AG04449 (cell line): ENCODE results near the gene ISOC2.

Source experiments
- CTCF ChIA-PET: fragments of 350-600 bp; formaldehyde crosslinking; extraction: SDS; loops from one replicate; lab custom pipeline; 2021; ENCODE audit warnings: antibody characterized with exemption; lab: Yijun Ruan, JAX
- POLR2A ChIA-PET: fragments of 400-600, 350-600 bp; formaldehyde crosslinking; extraction: SDS; loops from one replicate; lab custom pipeline; 2020; ENCODE audit warnings: antibody characterized with exemption, inconsistent platforms; lab: Yijun Ruan, JAX
- DNase-seq: peaks from one replicate; pipeline ENCODE4 v3.0.0-alpha.2; 2010; ENCODE audit warnings: low read depth, low spot score
- H3K4me3 ChIP-seq: 2 replicates; pipeline ENCODE4 v1.5.1; 2011; ENCODE audit warnings: low read depth, mild to moderate bottlenecking, control low read depth, low read length
- TF ChIP-seq, protein P1 (sequence below): IDR thresholded peaks from one replicate; pipeline ENCODE4 v1.5.1; 2011; ENCODE audit warnings: mild to moderate bottlenecking, moderate library complexity, low read length, control low read depth, inconsistent platforms; ENCODE audit not compliant: insufficient read depth; ENCODE audit errors: missing control alignments

Gene ISOC2

DNA sequence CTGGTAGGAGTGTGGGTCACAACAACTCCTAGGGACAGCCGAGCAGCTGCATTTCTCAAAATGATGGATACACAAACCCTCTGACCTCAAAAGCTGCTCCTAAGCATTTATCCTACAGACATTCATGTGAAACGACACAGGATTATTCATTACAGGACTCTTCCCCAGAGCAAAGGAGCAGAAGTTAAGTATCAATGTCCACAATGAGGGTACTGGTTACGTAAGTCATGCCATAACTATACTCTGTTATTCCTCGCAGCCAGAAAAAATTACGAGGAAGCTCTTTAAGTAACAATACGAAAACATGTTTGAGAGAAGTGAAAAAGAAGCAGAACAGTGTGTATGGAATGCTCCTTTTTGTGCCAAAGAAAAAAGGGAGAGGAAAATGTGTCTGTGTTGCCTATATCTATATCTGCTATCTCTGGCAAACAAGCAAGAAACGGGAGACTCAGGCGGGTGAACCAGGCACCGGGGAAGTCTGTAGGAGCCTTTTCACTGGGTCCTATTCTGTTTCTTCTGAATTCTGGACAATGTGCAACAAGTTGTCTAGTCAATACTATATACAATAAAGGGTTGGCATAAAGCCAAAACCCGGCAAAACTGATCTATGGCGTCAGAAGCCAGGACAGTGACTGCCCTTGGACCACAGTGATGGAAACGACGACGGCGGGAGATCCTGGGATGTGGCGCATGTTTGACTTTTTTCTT lies 1.3 kb downstream of the ISOC2 start:
- TF ChIP-seq, protein P1, sequence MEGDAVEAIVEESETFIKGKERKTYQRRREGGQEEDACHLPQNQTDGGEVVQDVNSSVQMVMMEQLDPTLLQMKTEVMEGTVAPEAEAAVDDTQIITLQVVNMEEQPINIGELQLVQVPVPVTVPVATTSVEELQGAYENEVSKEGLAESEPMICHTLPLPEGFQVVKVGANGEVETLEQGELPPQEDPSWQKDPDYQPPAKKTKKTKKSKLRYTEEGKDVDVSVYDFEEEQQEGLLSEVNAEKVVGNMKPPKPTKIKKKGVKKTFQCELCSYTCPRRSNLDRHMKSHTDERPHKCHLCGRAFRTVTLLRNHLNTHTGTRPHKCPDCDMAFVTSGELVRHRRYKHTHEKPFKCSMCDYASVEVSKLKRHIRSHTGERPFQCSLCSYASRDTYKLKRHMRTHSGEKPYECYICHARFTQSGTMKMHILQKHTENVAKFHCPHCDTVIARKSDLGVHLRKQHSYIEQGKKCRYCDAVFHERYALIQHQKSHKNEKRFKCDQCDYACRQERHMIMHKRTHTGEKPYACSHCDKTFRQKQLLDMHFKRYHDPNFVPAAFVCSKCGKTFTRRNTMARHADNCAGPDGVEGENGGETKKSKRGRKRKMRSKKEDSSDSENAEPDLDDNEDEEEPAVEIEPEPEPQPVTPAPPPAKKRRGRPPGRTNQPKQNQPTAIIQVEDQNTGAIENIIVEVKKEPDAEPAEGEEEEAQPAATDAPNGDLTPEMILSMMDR: no peak
- peak overlapping the region; percentile 98 for H3K4me3 ChIP-seq
- DNase-seq: no peak

DNA sequence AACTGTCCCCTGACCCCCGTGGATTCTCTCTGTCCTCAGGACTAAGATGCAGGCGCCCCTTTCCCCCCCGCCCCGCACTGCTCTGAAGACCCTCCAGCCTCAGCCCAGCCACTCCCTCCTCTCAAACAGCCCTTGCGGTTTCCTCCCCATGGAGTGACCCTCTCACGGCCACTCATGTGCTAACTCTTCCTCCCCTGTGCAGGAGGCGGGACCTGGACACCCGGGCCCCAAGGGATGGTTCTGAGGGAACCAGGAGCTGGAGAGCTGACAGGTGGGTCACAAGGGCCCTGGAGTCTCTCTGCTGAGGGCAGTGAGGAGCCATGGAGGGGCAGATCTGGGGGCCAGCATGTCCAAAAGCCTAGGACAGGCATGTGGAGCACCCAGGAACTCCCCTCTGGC lies 1.9 kb downstream of the ISOC2 start:
- no peak for DNase-seq
- H3K4me3 ChIP-seq: no peak overlapping the region
- CTCF ChIA-PET: interaction anchor here (0.8 to 3.4 kb wide), 12 partner anchors 8 to 319 kb away, joined by 3 to 30 read pairs (median 4); partner anchors contain the start of genes DNAAF3 and ZNF628
- TF ChIP-seq, protein P1: no peak
- POLR2A ChIA-PET: no interaction called here

More for the DNA sequence above, 1.3 kb downstream of the ISOC2 start:
- POLR2A ChIA-PET: no interaction called here
- CTCF ChIA-PET: interaction anchor here (0.7 to 3.4 kb wide), 13 partner anchors 8 to 320 kb away, joined by 3 to 30 read pairs (median 3); partner anchors contain the start of genes DNAAF3 and ZNF628

DNA sequence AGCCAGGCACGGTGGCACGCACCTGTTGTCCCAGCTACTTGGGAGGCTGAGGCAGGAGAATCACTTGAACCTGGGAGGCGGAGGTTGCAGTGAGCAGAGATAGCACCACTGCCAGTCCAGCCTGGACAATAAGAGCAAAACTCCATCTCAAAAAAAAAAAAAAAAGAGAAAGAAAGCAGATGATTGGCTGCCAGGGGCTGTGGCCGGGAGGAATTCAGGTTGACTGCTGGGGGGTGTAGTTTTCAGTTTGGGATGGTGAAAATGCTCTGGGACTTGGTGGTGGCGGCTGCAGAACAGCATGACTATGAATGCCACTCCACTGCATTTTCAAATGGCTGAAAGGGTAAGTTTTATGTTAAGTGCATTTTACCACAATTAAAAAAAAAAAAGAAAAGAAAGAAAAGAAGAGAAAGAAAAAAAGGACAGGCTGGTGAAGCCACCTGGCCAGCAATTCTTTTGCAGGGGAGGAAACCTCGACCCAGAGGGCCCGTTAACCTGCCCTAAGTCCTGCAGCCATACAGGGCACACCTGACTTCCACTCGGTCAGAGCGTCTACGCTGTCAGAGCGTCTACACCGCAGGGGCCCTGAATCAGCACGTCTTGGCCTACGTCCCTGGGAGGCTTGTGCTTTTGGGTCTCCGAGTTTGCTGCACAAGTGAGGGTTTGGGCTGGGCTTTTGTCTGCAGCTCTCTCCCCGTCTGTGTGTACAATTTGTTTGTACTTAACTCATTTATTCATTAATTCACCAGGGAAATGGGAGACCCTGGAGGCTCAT lies 3.6 kb downstream of the ISOC2 start:
- no peak for DNase-seq
- TF ChIP-seq, protein P1: no peak
- no peak overlapping the region for H3K4me3 ChIP-seq
- POLR2A ChIA-PET: no interaction called here
- CTCF ChIA-PET: interaction anchor here (1.2 to 3.4 kb wide), 3 partner anchors 10 to 157 kb away, joined by 3 to 30 read pairs (median 25); no protein-coding TSS in a partner anchor

DNA sequence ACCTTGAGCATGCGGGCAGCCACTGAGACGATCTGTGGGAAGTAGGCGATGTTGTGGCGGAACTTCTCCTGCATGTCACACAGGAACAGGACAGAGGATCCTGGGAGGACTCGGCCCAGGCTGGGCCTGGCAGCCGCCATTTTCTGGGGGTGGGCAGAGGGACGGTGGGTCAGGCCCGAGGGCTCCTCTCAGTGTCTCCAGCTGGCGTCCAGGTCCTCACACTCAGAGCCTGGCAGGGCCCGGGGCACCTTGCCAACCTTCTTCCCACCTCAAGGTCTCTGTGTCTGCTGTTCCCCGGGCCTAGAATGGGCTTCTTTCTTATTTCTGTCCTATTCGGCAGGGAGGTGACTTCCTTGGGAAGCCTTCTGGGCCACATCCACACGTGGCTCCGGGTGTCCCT lies 5.1 kb downstream of the ISOC2 start:
- no peak for DNase-seq
- no peak overlapping the region for H3K4me3 ChIP-seq
- TF ChIP-seq, protein P1: no peak
- ChIA-PET CTCF (interaction anchor here (0.8 to 1.3 kb wide), 2 partner anchors 38 to 48 kb away, joined by 3 read pairs; no protein-coding TSS in a partner anchor), POLR2A (no interaction called here)

DNA sequence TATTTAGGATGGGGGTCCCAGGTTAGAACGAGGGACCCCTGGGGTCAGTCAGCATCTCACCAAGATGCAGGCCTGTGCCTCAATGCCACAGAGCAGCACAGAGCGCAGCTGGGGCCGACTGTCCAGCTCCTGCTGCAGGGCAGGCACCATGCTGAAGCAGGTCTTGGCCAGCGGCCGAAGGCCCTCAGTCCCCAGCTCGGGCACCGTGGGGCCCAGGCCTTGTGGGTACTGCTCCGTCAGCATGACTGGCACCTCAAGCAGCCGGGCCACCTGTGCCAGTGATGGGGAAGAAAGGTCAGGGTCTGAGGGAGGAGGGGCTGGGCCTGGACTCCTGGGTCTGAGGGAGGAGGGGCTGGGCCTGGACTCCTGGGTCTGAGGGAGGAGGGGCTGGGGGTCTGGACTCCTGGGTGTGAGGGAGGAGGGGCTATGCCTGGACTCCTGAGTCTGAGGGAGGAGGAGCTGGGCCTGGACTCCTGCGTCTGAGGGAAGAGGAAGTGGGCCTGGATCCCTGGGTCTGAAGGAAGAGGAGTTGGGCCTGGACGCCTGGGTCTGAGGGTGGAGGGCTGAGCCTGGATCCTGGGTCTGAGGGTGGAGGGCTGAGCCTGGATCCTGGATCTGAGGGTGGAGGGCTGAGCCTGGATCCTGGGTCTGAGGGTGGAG lies 5.7 kb downstream of the ISOC2 start:
- TF ChIP-seq, protein P1: no peak
- H3K4me3 ChIP-seq: no peak overlapping the region
- ChIA-PET CTCF (interaction anchor here (0.8 to 1.3 kb wide), 2 partner anchors 38 to 48 kb away, joined by 3 read pairs; no protein-coding TSS in a partner anchor), POLR2A (no interaction called here)
- no peak for DNase-seq
